HepG2 (cell line): Measurements from ENCODE around the gene FKBP8. TPM values are rescaled to one million over a fixed set of nuclear protein-coding genes. Genes with fewer than 3 reads are reported as not detected.

Experiments used
- CENPBD1 ChIP-seq: sonication (generic); formaldehyde crosslinking; IDR thresholded peaks from 2 replicates; pipeline ENCODE4 v1.8.0; 2022; ENCODE audit warnings: missing genetic modification reagents, low read depth, mild to moderate bottlenecking, borderline replicate concordance
- EHMT2 ChIP-seq: fragments of 200-600 bp; sonication (generic); IDR thresholded peaks from 2 replicates; pipeline ENCODE4 v1.7.0; 2017; ENCODE audit warnings: antibody characterized with exemption, low read depth, low read length, borderline replicate concordance
- ELF1 ChIP-seq: sonication (generic); formaldehyde crosslinking; IDR thresholded peaks from 2 replicates; pipeline ENCODE4 v1.4.0; 2020; ENCODE audit warnings: missing genetic modification reagents
- FIP1L1 ChIP-seq: fragments of 200-400 bp; formaldehyde crosslinking; IDR thresholded peaks from 2 replicates; pipeline ENCODE4 v1.6.1; 2018; ENCODE audit warnings: low read depth, mild to moderate bottlenecking, low read length, moderate library complexity, borderline replicate concordance; ENCODE audit not compliant: insufficient read depth
- FOXK2 ChIP-seq: fragments of 450-650 bp; IDR thresholded peaks from 2 replicates; pipeline ENCODE4 v1.6.1; 2016
- HDAC6 ChIP-seq: fragments of 200-600 bp; sonication (generic); IDR thresholded peaks from 2 replicates; pipeline ENCODE4 v1.7.0; 2017; ENCODE audit warnings: mild to moderate bottlenecking, antibody characterized with exemption, low read length, low read depth
- HIC2 ChIP-seq: sonication (generic); formaldehyde crosslinking; IDR thresholded peaks from 2 replicates; pipeline ENCODE4 v1.9.0; 2022; ENCODE audit warnings: low read depth, missing genetic modification reagents
- JUN ChIP-seq: sonication (generic); formaldehyde crosslinking; IDR thresholded peaks from 2 replicates; pipeline ENCODE4 v1.4.0; 2020; ENCODE audit warnings: mild to moderate bottlenecking, missing genetic modification reagents
- KLF16 ChIP-seq, 2 experiments: sonication (generic) in 1 of 2; formaldehyde crosslinking in 1 of 2; IDR thresholded peaks; 2 replicates each; pipeline versions ENCODE4 v1.6.1 to v1.8.0; 2016 to 2023; ENCODE audit warnings: missing genetic modification reagents in 2 of 2, missing compliant biosample characterization in 1 of 2
- PHB2 ChIP-seq: fragments of 450-650 bp; IDR thresholded peaks from 2 replicates; pipeline ENCODE4 v1.6.1; 2018; ENCODE audit not compliant: partially characterized antibody
- POLR2AphosphoS5 ChIP-seq: IDR thresholded peaks from 2 replicates; pipeline ENCODE4 v1.6.1; 2012; ENCODE audit warnings: low read depth, low read length
- SMAD3 ChIP-seq: sonication (generic); formaldehyde crosslinking; IDR thresholded peaks from 2 replicates; pipeline ENCODE4 v1.4.0; 2020; ENCODE audit warnings: missing genetic modification reagents
- ZBTB7A ChIP-seq: sonication (generic); formaldehyde crosslinking; IDR thresholded peaks from 2 replicates; pipeline ENCODE4 v1.8.0; 2022; ENCODE audit warnings: mild to moderate bottlenecking, missing genetic modification reagents
- ZFAT ChIP-seq: sonication (generic); formaldehyde crosslinking; conservative IDR thresholded peaks from 2 replicates; pipeline ENCODE4 v1.8.1; 2023; ENCODE audit warnings: missing genetic modification reagents, inconsistent platforms
- ZFP1 ChIP-seq: IDR thresholded peaks from 2 replicates; pipeline ENCODE4 v1.6.1; 2016
- ZKSCAN1 ChIP-seq: fragments of 150-350 bp; IDR thresholded peaks from 2 replicates; pipeline ENCODE4 v1.6.1; 2014; ENCODE audit warnings: low read length
- ZNF574 ChIP-seq: sonication (generic); formaldehyde crosslinking; IDR thresholded peaks from 2 replicates; pipeline ENCODE4 v1.4.0; 2020; ENCODE audit warnings: missing genetic modification reagents
- ZNF749 ChIP-seq: sonication (generic); formaldehyde crosslinking; IDR thresholded peaks from 2 replicates; pipeline ENCODE4 v1.8.0; 2022; ENCODE audit warnings: mild to moderate bottlenecking, missing genetic modification reagents, moderate library complexity, borderline replicate concordance
- ZNF784 ChIP-seq: sonication (generic); formaldehyde crosslinking; IDR thresholded peaks from 2 replicates; pipeline ENCODE4 v1.5.1; 2020; ENCODE audit warnings: missing genetic modification reagents, mild to moderate bottlenecking, borderline replicate concordance
- polyA plus RNA-seq, 8 experiments: library from polyadenylated mRNA; depleted of rRNA in 3 of 8; stranded (reverse) in 7 of 8; unstranded in 1 of 8; fragments of >200 nt; fragmentation: Illumina TruSeq in 4 of 8; extraction: Trizol in 4 of 8; gene quantifications; 2 replicates each; pipeline versions ENCODE4 v1.2.1 to v1.2.3, GENCODE V29; 2011 to 2016; ENCODE audit warnings: low read depth in 4 of 8, missing spikeins in 1 of 8, mixed read lengths in 1 of 8; ENCODE audit not compliant: insufficient read depth in 1 of 8
- total RNA-seq, 5 experiments: library from RNA; depleted of rRNA; stranded (reverse); fragments of >200 nt; fragmentation: Illumina TruSeq; extraction: Trizol; gene quantifications; 2 replicates each; pipeline ENCODE4 v1.2.3, GENCODE V29; 2016; ENCODE audit warnings: low read depth in 1 of 5
- TF ChIP-seq, protein P1 (sequence below): IDR thresholded peaks from 2 replicates; pipeline ENCODE4 v1.6.1; 2016; ENCODE audit warnings: low read depth, borderline replicate concordance
- TF ChIP-seq, protein P2 (sequence below): sonication (generic); formaldehyde crosslinking; conservative IDR thresholded peaks from 2 replicates; pipeline ENCODE4 v1.4.0; 2020; ENCODE audit warnings: missing genetic modification reagents

The FKBP8 gene
- total and polyA plus RNA-seq, 2 of the 13 experiments (the other 11 are each of a cell fraction or from before 2014, with no cell fraction given): 81.7 to 93.9 TPM

- peak; percentile 93 for TF ChIP-seq POLR2AphosphoS5
- TF ChIP-seq PHB2: no peak
- no peak for TF ChIP-seq HDAC6
- TF ChIP-seq CENPBD1: no peak
- no peak for TF ChIP-seq EHMT2
- TF ChIP-seq ZFAT (CRISPR knock-in tag): no peak
- peak; percentile 64; the same call in 1 of the 2 replicates for TF ChIP-seq JUN
- TF ChIP-seq, protein P1, sequence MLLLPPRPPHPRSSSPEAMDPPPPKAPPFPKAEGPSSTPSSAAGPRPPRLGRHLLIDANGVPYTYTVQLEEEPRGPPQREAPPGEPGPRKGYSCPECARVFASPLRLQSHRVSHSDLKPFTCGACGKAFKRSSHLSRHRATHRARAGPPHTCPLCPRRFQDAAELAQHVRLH (CRISPR knock-in tag): peak; percentile 85; the same call in 1 of the 2 replicates
- TF ChIP-seq, protein P2, sequence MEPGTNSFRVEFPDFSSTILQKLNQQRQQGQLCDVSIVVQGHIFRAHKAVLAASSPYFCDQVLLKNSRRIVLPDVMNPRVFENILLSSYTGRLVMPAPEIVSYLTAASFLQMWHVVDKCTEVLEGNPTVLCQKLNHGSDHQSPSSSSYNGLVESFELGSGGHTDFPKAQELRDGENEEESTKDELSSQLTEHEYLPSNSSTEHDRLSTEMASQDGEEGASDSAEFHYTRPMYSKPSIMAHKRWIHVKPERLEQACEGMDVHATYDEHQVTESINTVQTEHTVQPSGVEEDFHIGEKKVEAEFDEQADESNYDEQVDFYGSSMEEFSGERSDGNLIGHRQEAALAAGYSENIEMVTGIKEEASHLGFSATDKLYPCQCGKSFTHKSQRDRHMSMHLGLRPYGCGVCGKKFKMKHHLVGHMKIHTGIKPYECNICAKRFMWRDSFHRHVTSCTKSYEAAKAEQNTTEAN (CRISPR knock-in tag): no peak
- TF ChIP-seq SMAD3 (CRISPR knock-in tag): peak; percentile 79; the same call in 1 of the 2 replicates
- TF ChIP-seq FIP1L1: no peak
- TF ChIP-seq ZBTB7A (CRISPR knock-in tag): peak; percentile 63; the same call in 1 of the 2 replicates
- TF ChIP-seq ZNF574 (CRISPR knock-in tag): peak; percentile 97
- TF ChIP-seq FOXK2: peak; percentile 67
- TF ChIP-seq KLF16 (CRISPR knock-in tag; IDR thresholded peaks at IDR 0.05): peak in 1 of 2 experiments; percentile 98; a peak in 2 of 4 replicates
- TF ChIP-seq HIC2: no peak
- peak; percentile 77; the same call in 1 of the 2 replicates for TF ChIP-seq ZFP1
- TF ChIP-seq ELF1: peak; percentile 97
- TF ChIP-seq ZKSCAN1: no peak
- TF ChIP-seq ZNF749 (CRISPR knock-in tag): no peak; the same call in 1 of the 2 replicates
- peak; percentile 91 for TF ChIP-seq ZNF784 (CRISPR knock-in tag)
Observed at GRCh38 chr19:18571564-18572344, 28.4 kb upstream of the FKBP8 start, which contains the start of gene UBA52 (continued).
